ENCODE measurements around the gene GADD45B.
"Not testable (repeated sequence)": the region's sequence is repeated elsewhere in the genome, so short reads cannot be mapped to it uniquely, and the experiment has no call there.

The GADD45B gene

GRCh38 chr19:2469102-2469914 lies 6.6 kb upstream of the GADD45B start:
- peak; percentile 81 for DNase-seq (ENCODE audit: low spot score)

- not testable (repeated sequence) for DNase-seq (ENCODE audit: low spot score)
These were observed 6.1 kb upstream of the GADD45B start for GRCh38 chr19:2469915-2470200.

DNA sequence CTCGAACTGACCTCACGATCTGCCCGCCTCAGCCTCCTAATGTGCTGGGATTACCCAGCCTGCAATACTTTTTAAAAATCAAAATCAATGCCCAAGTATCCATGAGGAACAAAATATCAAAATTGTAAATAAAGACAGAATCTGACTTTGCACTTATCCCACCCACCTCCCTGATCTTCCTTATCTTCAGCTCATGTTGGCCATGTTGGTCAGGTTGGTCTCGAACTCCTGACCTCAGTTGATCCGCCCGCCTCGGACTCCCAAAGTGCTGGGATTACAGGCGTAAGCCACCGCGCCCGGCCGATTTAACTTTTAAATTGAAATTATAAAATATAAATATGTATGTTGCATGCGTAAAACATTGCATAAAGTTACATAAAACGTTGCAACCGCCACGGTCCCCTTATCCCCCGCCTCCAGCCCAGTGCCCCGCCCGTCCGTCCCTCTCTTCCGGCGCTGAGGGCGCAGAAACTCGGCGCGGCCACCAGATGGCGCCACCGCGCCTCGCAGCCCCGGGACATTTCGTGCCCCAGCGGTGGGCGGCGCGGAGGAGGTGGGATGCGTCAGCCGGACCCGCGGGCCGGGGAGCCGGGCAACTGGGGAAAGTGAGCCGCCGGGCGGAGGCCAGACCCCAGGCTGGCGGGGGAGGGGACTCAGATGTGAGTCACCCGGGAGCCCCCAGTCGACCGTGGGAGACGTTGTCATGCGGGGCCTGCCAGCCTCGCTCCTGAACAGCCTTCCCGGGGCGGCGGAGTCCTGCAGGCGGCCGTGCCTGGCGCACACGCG lies 1.5 kb upstream of the GADD45B start:
- peak; percentile 90 for DNase-seq (ENCODE audit: low spot score)

DNA sequence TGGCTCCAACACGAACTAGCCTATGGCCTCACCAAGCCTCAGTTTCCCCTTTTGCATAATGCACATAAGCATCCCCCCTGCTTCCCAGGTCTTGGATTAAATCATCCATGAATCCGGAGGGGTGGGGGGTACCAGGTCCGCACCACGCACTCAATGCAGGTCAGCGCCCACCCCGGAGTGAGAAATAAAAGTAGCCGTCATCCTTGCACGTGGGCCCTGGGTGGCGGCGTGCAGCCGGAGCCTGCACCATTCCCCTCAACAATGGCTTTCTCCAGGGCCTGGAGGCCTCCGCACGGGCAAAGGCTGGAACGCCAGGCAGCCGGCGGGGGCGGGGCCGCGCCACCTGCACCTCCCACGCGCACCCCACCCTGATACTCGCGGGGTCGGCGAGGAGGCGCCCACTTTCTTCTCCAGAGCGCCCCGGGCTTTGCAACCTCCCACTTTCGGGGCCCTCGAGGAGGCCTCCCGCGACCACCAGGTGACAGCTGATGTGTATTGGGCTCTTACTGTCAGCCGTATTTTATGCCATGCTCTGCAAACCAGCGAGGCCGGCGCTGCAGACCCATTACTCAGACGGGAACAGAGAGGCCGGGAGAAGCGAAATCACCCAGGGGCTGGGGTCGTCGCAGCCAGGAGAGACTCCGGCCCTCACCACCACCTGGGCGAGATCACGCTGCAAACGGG lies 767 bp upstream of the GADD45B start:
- DNase-seq (ENCODE audit: low spot score): peak; percentile 69

GRCh38 chr19:2476451-2477140 lies 669 bp downstream of the GADD45B start:
- DNase-seq (ENCODE audit: low spot score): peak; percentile 66

GRCh38 chr19:2477141-2477710 lies 1.3 kb downstream of the GADD45B start:
- DNase-seq (ENCODE audit: low spot score): no peak

DNA sequence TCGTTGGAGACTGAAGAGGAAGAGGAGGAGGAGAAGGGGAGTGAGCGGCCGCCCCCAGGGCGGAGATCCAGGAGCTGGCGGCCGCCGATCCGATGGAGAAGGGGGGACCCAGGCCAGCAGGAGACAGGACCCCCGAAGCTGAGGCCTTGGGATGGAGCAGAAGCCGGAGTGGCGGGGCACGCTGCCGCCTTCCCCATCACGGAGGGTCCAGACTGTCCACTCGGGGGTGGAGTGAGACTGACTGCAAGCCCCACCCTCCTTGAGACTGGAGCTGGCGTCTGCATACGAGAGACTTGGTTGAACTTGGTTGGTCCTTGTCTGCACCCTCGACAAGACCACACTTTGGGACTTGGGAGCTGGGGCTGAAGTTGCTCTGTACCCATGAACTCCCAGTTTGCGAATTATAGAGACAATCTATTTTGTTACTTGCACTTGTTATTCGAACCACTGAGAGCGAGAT lies 1.8 kb downstream of the GADD45B start:
- DNase-seq (ENCODE audit: low spot score): peak; percentile 60

DNA sequence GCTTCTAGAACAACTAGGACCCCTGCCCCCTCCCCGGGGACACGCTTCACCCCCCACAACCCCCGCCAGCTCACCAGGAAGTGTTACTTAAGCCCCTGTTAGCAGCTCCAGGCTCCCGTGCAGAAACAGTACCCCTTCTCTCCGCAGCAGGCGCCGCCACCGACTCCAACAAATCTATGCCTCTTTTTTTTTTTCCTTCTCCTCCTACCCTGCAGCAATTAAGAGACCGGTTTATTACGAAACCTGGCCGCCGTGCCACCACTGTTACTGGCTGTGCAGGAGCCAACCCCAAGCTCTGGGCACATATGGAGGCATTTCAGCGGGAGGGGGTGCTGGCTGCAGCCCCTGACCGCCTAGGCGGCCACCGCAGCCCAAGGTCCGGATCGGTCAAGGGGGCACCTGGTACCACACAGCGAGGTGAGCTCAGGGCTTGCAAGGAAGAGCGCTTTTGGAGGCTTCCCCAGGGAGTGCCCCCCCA lies 2.4 kb downstream of the GADD45B start:
- no peak for DNase-seq (ENCODE audit: low spot score)

DNA sequence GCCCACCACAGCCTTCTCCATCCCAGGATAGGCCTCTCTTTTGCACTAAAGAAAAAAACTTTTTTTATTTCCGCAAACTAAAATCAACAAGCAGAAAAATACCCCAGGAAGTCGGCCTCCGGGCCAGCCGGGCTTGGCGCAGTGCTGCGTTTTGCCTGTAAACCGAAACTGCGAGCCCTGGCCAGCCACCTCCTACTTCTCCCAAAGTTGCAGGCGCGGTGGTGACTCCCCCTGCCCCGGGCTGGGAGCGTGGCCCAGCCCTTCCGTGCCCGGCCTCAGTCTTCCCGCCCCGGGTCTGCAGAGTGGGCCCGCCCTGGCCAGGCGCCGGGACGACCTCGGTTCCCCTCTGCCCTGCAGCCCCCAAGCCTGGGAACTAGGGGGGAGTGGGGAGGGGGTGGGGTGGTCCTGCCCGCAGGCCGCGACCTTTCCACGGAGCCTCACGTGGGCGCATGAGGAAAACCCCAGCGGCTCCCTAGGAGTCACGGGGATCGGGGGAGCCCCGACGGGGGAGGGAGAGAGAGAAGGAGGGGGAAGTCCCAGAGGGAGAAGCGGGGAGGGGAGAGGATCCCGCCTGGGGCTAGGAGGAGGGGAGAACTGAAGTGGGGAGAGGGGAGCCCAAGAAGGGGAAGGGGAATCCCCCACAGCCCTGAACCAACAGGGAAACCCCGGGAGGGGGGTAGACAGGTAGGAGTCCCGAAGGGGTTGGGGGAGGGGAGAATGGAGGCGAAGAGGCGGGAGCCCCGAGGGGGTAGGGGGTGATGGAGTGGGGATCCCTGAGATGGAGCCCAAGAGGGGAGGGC lies 3.0 kb downstream of the GADD45B start:
- DNase-seq (ENCODE audit: low spot score): peak; percentile 81

GRCh38 chr19:2479556-2480194 lies 3.7 kb downstream of the GADD45B start:
- no peak for DNase-seq (ENCODE audit: low spot score)

DNA sequence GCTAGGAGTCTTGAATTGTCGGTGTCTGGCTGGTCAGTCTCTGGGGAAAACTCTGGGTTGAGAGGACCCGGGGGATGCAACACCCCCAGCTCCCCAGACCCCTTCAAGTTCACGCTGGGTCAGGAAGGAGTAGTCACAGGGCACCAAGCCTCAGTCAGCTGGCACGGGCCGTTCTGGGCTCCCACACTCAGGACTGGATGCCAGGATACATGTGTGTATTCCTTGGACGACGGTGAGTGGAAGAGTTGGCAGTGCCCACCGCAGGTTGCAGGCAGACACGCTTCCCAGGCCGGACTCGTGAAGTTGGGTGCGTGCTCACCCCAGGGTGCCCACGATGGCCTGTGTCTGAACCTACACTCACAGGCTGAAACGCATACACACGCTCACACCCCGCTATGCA lies 5.5 kb downstream of the GADD45B start:
- DNase-seq (ENCODE audit: low spot score): no peak

DNA sequence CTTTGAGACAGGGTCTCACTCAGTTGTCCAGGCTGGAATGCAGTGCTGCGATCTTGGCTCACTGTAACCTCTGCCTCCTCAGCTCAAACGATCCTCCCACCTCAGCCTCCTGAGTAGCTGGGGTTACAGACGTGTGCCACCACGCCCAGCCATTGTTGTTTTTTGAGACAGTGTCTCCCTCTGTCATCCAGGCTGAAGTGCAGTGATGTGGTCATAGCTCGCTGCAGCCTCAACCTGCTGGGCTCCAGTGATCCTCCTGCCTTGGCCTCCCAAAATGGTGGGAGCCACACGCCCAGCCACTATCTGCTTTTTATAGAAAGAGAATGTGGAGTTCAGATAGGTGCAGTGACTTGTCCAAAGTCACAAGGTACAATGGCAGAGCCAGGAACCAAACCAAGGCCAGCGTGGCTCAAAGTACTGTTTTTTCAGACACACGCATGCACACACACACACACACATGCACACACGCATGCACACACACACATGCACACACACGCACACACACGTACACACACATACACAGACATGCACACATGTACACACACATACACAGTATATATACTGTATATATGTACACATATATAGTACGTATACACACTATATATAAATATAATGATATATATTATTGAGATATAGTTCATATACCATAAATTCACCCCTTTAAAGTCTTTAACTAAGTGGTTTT lies 6.6 kb downstream of the GADD45B start:
- DNase-seq (ENCODE audit: low spot score): no peak

- DNase-seq (ENCODE audit: low spot score): no peak
These were observed 7.2 kb downstream of the GADD45B start for GRCh38 chr19:2483084-2483483.

DNA sequence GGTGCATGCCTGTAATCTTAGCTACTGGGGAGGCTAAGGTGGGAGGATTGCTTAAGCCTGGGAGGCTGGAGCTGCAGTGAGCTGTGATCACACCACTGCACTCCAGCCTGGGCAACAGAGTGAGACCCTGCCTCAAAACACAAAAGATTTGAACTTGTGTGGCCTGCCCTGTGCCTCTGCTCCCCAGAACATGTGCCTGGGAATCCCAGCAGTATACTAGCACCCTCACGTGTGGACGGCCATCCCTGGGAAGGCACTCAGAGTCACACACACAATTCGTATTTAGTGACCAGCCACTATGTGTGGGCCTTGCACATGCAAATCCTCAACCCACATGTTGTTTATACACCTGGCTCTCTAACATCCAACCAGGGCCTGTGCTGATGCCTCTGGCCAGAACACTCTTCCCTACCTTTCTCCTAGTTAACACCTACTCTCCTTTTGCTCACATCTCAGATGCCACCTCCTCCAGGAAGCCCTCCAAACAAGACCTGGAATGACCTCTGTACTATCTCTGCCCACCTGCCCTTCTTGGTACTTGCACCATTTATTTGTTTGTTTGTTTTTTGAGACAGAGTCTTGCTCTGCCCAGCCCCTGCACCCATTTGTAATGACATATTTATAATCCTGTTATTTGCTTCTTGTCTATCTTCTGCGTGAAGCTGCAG lies 7.7 kb downstream of the GADD45B start:
- DNase-seq (ENCODE audit: low spot score): no peak

DNA sequence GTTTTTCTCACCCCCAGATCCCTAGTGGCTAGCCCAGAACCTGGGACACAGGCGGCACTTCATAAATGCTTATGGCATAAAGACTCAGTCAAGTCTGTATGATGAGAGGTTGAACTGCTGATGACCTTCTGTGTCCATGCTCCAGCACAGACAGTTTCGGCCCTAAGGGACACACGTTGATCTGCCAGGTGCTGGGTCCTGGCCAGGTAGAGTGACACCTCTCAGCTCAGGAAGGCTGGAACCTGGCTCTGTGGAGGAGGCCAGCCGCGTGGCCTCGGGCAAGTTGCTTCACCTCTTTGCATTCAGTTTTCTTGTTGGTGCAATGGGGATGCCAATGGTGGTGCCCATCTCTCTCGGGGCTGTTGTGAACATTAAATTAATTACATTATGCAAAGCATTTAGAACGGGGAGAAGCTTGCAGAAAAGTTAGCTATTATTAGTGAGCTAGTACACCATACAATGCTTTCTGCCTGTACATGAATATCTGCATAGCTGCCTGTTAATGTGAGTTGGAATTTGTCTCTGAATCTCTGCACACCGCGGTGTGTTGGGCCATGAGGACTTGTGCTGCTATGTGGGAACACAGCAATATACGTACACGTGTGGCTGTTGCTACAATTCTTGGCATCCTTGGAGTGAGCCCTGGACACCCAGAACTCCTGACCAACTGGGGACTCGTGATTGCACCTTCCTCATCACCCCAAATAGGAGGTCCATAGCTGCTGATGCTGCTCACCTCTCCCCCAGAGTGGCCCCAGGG lies 8.4 kb downstream of the GADD45B start:
- DNase-seq (ENCODE audit: low spot score): no peak

DNA sequence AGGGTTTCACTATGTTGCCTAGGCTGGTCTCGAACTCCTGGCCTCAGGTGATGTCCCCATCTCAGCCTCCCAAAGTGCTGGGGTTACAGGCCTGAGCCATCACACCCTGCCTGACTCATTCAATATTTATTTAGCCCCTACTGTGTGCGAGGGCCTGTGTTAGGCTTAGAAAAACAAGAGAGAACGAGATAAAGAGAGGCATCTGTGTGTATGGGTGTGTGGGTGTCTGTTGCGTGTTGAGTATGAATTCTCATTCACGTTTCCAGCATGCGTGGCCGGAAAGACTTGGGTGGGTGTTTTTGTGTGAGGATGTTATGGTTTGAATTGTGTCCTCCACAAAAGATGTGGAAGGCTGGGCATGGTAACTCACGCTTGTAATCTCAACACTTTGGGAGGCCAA lies 9.5 kb downstream of the GADD45B start:
- DNase-seq (ENCODE audit: low spot score): no peak

DNA sequence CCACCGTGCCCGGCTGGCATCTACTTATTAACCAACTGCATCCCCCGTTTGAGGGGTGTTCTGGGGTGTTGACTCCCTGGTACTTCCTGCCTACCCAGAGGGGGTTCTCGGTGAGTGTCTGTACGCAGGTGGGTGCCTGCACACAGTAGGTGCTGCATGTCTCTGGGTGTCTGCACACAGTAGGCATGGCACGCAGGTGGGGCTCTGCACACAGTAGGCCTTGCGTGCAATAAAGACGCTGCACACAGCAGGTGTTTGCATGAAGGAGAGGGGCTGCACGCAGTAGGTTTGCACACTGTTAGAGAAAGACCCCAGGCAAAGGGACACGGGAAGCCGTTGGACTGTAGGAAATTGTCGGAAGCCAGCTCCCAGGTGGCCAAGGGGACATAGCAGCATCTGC lies 11.2 kb downstream of the GADD45B start:
- DNase-seq (ENCODE audit: low spot score): no peak

DNA sequence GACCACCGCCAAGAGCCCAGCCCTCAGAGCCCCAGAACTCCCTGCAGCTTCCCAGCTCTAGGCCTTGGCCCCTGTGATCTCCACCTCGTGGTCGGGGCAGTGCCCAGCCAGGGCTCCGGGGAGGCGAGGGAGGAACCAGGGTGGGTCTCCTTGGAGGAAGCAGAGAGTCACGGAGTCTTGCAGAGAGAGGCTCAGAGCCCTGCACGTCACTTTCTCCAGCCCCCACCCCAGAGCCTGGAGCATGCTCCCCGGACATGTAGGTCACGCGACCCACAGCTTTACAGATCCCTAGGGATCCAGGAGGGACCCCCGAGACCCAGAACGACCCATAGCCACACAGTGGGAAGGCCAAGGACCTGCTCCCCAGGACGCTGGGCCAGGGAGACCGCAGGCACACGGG lies 11.9 kb downstream of the GADD45B start:
- no peak for DNase-seq (ENCODE audit: low spot score)

All from hepatic stellate cell (primary cell).